ENCODE results near the gene MYO18A.

GRCh38 chr17:29054835-29055234 is 125.4 kb downstream of the MYO18A start:
- TF ChIP-seq, protein P1, sequence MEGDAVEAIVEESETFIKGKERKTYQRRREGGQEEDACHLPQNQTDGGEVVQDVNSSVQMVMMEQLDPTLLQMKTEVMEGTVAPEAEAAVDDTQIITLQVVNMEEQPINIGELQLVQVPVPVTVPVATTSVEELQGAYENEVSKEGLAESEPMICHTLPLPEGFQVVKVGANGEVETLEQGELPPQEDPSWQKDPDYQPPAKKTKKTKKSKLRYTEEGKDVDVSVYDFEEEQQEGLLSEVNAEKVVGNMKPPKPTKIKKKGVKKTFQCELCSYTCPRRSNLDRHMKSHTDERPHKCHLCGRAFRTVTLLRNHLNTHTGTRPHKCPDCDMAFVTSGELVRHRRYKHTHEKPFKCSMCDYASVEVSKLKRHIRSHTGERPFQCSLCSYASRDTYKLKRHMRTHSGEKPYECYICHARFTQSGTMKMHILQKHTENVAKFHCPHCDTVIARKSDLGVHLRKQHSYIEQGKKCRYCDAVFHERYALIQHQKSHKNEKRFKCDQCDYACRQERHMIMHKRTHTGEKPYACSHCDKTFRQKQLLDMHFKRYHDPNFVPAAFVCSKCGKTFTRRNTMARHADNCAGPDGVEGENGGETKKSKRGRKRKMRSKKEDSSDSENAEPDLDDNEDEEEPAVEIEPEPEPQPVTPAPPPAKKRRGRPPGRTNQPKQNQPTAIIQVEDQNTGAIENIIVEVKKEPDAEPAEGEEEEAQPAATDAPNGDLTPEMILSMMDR (IDR thresholded peaks at IDR 0.05): no peak
- no peak for TF ChIP-seq POLR2A (IDR thresholded peaks at IDR 0.05)
